ENCODE data around the gene DAG1.

Gene DAG1

GRCh38 chr3:49533031-49533430 lies 63.0 kb downstream of the DAG1 start:
- H3K36me3 ChIP-seq (ENCODE audit: control insufficient read depth, insufficient read depth, low read length), result peaks cover 25% of the 10 kb centered on the region

GRCh38 chr3:49533786-49534519 lies 63.9 kb downstream of the DAG1 start:
- Histone ChIP-seq H3K27ac (ENCODE audit: low read length) (no peak overlapping the region), H3K9me3 (ENCODE audit: control insufficient read depth, insufficient read depth, low read length) (no peaks in the 10 kb centered on the region), H3K36me3 (ENCODE audit: control insufficient read depth, insufficient read depth, low read length) (peaks cover 25% of the 10 kb centered on the region), H3K27me3 (ENCODE audit: control insufficient read depth, insufficient read depth, low read length) (no peaks in the 10 kb centered on the region), H3K4me1 (ENCODE audit: control insufficient read depth, insufficient read depth, low read length) (peaks cover 1% of the 10 kb centered on the region; the same call in 1 of the 2 replicates), H3K4me3 (ENCODE audit: low read length) (no peak overlapping the region)
- WGBS (ENCODE audit: insufficient coverage, insufficient read length), result no CpG with 5 or more reads among the region's 9 CpGs
- DNase-seq (ENCODE audit: low read depth, low spot score), result no peak

More at GRCh38 chr3:49533031-49533430, 63.0 kb downstream of the DAG1 start:
- WGBS (ENCODE audit: insufficient coverage, insufficient read length), result no CpG with 5 or more reads among the region's 13 CpGs
- no peaks in the 10 kb centered on the region for H3K27me3 ChIP-seq (ENCODE audit: control insufficient read depth, insufficient read depth, low read length)
- H3K4me3 ChIP-seq (ENCODE audit: low read length), result no peak overlapping the region
- H3K4me1 ChIP-seq (ENCODE audit: control insufficient read depth, insufficient read depth, low read length), result peaks cover 1% of the 10 kb centered on the region; the same call in 1 of the 2 replicates
- H3K27ac ChIP-seq (ENCODE audit: low read length), result no peak overlapping the region
- H3K9me3 ChIP-seq (ENCODE audit: control insufficient read depth, insufficient read depth, low read length), result no peaks in the 10 kb centered on the region
- DNase-seq (ENCODE audit: low read depth, low spot score), result no peak

- H3K4me3 ChIP-seq (ENCODE audit: low read length), result no peak overlapping the region
- H3K27me3 ChIP-seq (ENCODE audit: control insufficient read depth, insufficient read depth, low read length), result no peaks in the 10 kb centered on the region
- H3K27ac ChIP-seq (ENCODE audit: low read length), result no peak overlapping the region
- no peaks in the 10 kb centered on the region for H3K9me3 ChIP-seq (ENCODE audit: control insufficient read depth, insufficient read depth, low read length)
- H3K4me1 ChIP-seq (ENCODE audit: control insufficient read depth, insufficient read depth, low read length), result peaks cover 1% of the 10 kb centered on the region; the same call in 1 of the 2 replicates
- H3K36me3 ChIP-seq (ENCODE audit: control insufficient read depth, insufficient read depth, low read length), result peaks cover 25% of the 10 kb centered on the region
- DNase-seq (ENCODE audit: low read depth, low spot score), result no peak
- WGBS (ENCODE audit: insufficient coverage, insufficient read length), result no CpG with 5 or more reads among the region's 14 CpGs
Measured at GRCh38 chr3:49534581-49535441, 64.7 kb downstream of the DAG1 start.

GRCh38 chr3:49535971-49536874 lies 66.2 kb downstream of the DAG1 start:
- WGBS (ENCODE audit: insufficient coverage, insufficient read length), result no CpG with 5 or more reads among the region's 7 CpGs
- Histone ChIP-seq H3K27ac (ENCODE audit: low read length) (no peak overlapping the region), H3K27me3 (ENCODE audit: control insufficient read depth, insufficient read depth, low read length) (no peaks in the 10 kb centered on the region), H3K4me1 (ENCODE audit: control insufficient read depth, insufficient read depth, low read length) (peaks cover 1% of the 10 kb centered on the region; the same call in 1 of the 2 replicates), H3K4me3 (ENCODE audit: low read length) (no peak overlapping the region), H3K36me3 (ENCODE audit: control insufficient read depth, insufficient read depth, low read length) (peaks cover 18% of the 10 kb centered on the region), H3K9me3 (ENCODE audit: control insufficient read depth, insufficient read depth, low read length) (no peaks in the 10 kb centered on the region)
- no peak for DNase-seq (ENCODE audit: low read depth, low spot score)

- peaks cover 10% of the 10 kb centered on the region for H3K36me3 ChIP-seq (ENCODE audit: control insufficient read depth, insufficient read depth, low read length)
- WGBS (ENCODE audit: insufficient coverage, insufficient read length), result no CpG with 5 or more reads among the region's 16 CpGs
- H3K4me3 ChIP-seq (ENCODE audit: low read length), result no peak overlapping the region
- no peak for DNase-seq (ENCODE audit: low read depth, low spot score)
- no peaks in the 10 kb centered on the region for H3K27me3 ChIP-seq (ENCODE audit: control insufficient read depth, insufficient read depth, low read length)
- peaks cover 1% of the 10 kb centered on the region; the same call in 1 of the 2 replicates for H3K4me1 ChIP-seq (ENCODE audit: control insufficient read depth, insufficient read depth, low read length)
- H3K9me3 ChIP-seq (ENCODE audit: control insufficient read depth, insufficient read depth, low read length), result no peaks in the 10 kb centered on the region
- H3K27ac ChIP-seq (ENCODE audit: low read length), result no peak overlapping the region
Measured at GRCh38 chr3:49536875-49537533, 66.9 kb downstream of the DAG1 start.

GRCh38 chr3:49539659-49540560 lies 69.8 kb downstream of the DAG1 start:
- peak; percentile 81 for DNase-seq (ENCODE audit: low read depth, low spot score)
- H3K9me3 ChIP-seq (ENCODE audit: control insufficient read depth, insufficient read depth, low read length), result no peaks in the 10 kb centered on the region
- no peaks in the 10 kb centered on the region for H3K36me3 ChIP-seq (ENCODE audit: control insufficient read depth, insufficient read depth, low read length)
- H3K27ac ChIP-seq (ENCODE audit: low read length), result no peak overlapping the region
- peak overlapping the region; percentile 41; the same call in 1 of the 2 replicates for H3K4me3 ChIP-seq (ENCODE audit: low read length)
- H3K4me1 ChIP-seq (ENCODE audit: control insufficient read depth, insufficient read depth, low read length), result 0 out of 2 replicates have a peak, but pooled peaks cover 1% of the 10 kb centered on the region
- H3K27me3 ChIP-seq (ENCODE audit: control insufficient read depth, insufficient read depth, low read length), result no peaks in the 10 kb centered on the region
- no CpG with 5 or more reads among the region's 63 CpGs for WGBS (ENCODE audit: insufficient coverage, insufficient read length)

- H3K9me3 ChIP-seq (ENCODE audit: control insufficient read depth, insufficient read depth, low read length), result no peaks in the 10 kb centered on the region
- H3K27ac ChIP-seq (ENCODE audit: low read length), result no peak overlapping the region
- H3K27me3 ChIP-seq (ENCODE audit: control insufficient read depth, insufficient read depth, low read length), result no peaks in the 10 kb centered on the region
- no peak for DNase-seq (ENCODE audit: low read depth, low spot score)
- no peaks in the 10 kb centered on the region for H3K36me3 ChIP-seq (ENCODE audit: control insufficient read depth, insufficient read depth, low read length)
- no peak overlapping the region for H3K4me3 ChIP-seq (ENCODE audit: low read length)
- H3K4me1 ChIP-seq (ENCODE audit: control insufficient read depth, insufficient read depth, low read length), result peaks cover 4% of the 10 kb centered on the region
Measured at GRCh38 chr3:49552087-49552486, 82.0 kb downstream of the DAG1 start.

GRCh38 chr3:49553324-49553691 lies 83.2 kb downstream of the DAG1 start:
- H3K36me3 ChIP-seq (ENCODE audit: control insufficient read depth, insufficient read depth, low read length), result no peaks in the 10 kb centered on the region
- WGBS (ENCODE audit: insufficient coverage, insufficient read length), result no CpG with 5 or more reads among the region's 8 CpGs
- H3K27me3 ChIP-seq (ENCODE audit: control insufficient read depth, insufficient read depth, low read length), result no peaks in the 10 kb centered on the region
- no peak overlapping the region for H3K27ac ChIP-seq (ENCODE audit: low read length)
- H3K9me3 ChIP-seq (ENCODE audit: control insufficient read depth, insufficient read depth, low read length), result no peaks in the 10 kb centered on the region
- H3K4me3 ChIP-seq (ENCODE audit: low read length), result peak overlapping the region; percentile 61; the same call in 1 of the 2 replicates
- peaks cover 4% of the 10 kb centered on the region for H3K4me1 ChIP-seq (ENCODE audit: control insufficient read depth, insufficient read depth, low read length)
- no peak for DNase-seq (ENCODE audit: low read depth, low spot score)
